NCI-H187 treated with DMSO at 0.1 percent for 48 hours (cell line): ENCODE results near the gene CGB2.
"Not testable (repeated sequence)": the region's sequence is repeated elsewhere in the genome, so short reads cannot be mapped to it uniquely, and the experiment has no call there.

ENCODE experiments used
- DNase-seq: peaks from one replicate; lab custom pipeline; 2025; lab: John Stamatoyannopoulos, UW

CGB2 gene

GRCh38 chr19:49010453-49010852 is 21.2 kb upstream of the CGB2 start:
- DNase-seq = no peak

- DNase-seq = no peak
Observed at GRCh38 chr19:49011194-49011593, 20.5 kb upstream of the CGB2 start.

- no peak for DNase-seq
Observed at GRCh38 chr19:49014123-49014869, 17.4 kb upstream of the CGB2 start.

- DNase-seq = no peak
Observed at GRCh38 chr19:49014870-49015255, 16.8 kb upstream of the CGB2 start.

- DNase-seq = no peak
Observed at GRCh38 chr19:49016067-49016839, 15.4 kb upstream of the CGB2 start.

- DNase-seq = no peak
Observed at GRCh38 chr19:49017041-49017665, 14.5 kb upstream of the CGB2 start, which contains the start of gene LHB. LHB (minus strand) TSS chr19:49017091; CDS start chr19:49017081, 10 bp downstream.

GRCh38 chr19:49017666-49018351 is 13.9 kb upstream of the CGB2 start:
- no peak for DNase-seq

- DNase-seq = not testable (repeated sequence)
Observed at GRCh38 chr19:49018388-49019241, 13.1 kb upstream of the CGB2 start.

- peak; percentile 26 for DNase-seq
Observed at GRCh38 chr19:49019242-49019932, 12.3 kb upstream of the CGB2 start.

GRCh38 chr19:49020342-49020741 is 11.3 kb upstream of the CGB2 start:
- DNase-seq = no peak

GRCh38 chr19:49020931-49021895 is 10.5 kb upstream of the CGB2 start:
- no peak for DNase-seq

- DNase-seq = no peak
Observed at GRCh38 chr19:49022116-49022515, 9.6 kb upstream of the CGB2 start.

- not testable (repeated sequence) for DNase-seq
Observed at GRCh38 chr19:49024233-49024632, 7.5 kb upstream of the CGB2 start, which contains the start of gene CGB3. CGB3 (minus strand) TSS chr19:49024333; CDS start chr19:49023971, 362 bp downstream.

GRCh38 chr19:49025088-49025487 is 6.6 kb upstream of the CGB2 start:
- not testable (repeated sequence) for DNase-seq

GRCh38 chr19:49025599-49025998 is 6.1 kb upstream of the CGB2 start:
- DNase-seq = not testable (repeated sequence)

- not testable (repeated sequence) for DNase-seq
Observed at GRCh38 chr19:49028686-49029085, 3.0 kb upstream of the CGB2 start.

- not testable (repeated sequence) for DNase-seq
Observed at GRCh38 chr19:49029749-49030148, 1.9 kb upstream of the CGB2 start.

- not testable (repeated sequence) for DNase-seq
Observed at GRCh38 chr19:49030323-49030722, 1.4 kb upstream of the CGB2 start.

- not testable (repeated sequence) for DNase-seq
Observed at GRCh38 chr19:49036815-49037214, 5.1 kb downstream of the CGB2 start, which contains the start of gene CGB1. CGB1 (minus strand) TSS chr19:49036895; CDS start chr19:49036711, 184 bp downstream.
